NOMO-1 (cell line): ENCODE data around the gene PAK4.
"Not testable (repeated sequence)": the region's sequence is repeated elsewhere in the genome, so short reads cannot be mapped to it uniquely, and the experiment has no call there.

Experiments used
- DNase-seq, 2 experiments: peaks; one replicate each; lab custom pipeline; 2025; ENCODE audit not compliant: unreplicated experiment in 2 of 2; lab: John Stamatoyannopoulos, UW

The PAK4 gene

DNA sequence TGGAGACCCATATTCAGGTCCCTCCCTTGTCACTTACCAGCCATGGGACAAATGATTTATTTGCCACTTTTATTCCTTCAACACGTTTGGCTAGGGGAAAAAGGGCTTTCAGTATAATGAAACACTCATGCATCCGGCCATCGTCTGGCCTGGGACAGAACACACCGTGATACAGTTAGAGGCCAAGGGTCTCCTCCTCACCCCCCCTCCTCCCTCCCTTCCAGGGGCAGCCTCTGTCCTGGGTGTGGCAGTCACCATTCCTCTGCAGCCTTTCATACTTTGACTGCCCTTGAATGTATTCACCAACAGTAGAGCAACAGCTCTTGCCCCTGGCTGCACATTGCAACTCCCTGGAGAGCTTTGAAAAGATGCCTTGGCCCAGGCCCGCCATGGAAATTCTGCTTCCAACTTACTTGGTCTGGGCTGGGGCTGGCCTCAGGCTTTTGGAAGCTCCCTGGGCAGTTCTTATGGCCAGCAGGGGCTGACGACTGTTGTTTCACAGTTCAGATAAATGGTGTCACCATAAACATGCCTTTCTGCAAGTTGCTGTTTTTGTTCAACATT lies 3.0 kb downstream of the PAK4 start:
- DNase-seq = no peak

DNA sequence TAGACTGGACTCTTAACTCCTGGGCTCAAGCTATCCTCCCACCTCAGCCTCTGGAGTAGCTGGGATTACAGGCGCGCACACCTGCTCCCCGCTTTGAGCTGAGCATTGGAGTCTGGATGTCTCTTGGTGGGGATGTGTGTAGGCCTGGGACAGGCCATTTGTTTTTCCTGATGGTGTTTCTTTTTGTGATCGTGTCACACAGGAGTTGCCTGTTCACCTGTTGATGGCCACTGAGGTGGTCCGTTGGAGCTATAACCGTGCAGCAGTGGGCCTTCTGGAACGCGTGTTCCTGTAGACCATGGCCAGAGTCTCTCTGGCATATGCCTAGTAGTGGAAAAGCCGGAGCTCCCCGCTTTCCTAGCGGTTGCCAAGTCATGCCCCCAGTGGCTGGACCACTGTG lies 3.5 kb downstream of the PAK4 start:
- DNase-seq = no peak

DNA sequence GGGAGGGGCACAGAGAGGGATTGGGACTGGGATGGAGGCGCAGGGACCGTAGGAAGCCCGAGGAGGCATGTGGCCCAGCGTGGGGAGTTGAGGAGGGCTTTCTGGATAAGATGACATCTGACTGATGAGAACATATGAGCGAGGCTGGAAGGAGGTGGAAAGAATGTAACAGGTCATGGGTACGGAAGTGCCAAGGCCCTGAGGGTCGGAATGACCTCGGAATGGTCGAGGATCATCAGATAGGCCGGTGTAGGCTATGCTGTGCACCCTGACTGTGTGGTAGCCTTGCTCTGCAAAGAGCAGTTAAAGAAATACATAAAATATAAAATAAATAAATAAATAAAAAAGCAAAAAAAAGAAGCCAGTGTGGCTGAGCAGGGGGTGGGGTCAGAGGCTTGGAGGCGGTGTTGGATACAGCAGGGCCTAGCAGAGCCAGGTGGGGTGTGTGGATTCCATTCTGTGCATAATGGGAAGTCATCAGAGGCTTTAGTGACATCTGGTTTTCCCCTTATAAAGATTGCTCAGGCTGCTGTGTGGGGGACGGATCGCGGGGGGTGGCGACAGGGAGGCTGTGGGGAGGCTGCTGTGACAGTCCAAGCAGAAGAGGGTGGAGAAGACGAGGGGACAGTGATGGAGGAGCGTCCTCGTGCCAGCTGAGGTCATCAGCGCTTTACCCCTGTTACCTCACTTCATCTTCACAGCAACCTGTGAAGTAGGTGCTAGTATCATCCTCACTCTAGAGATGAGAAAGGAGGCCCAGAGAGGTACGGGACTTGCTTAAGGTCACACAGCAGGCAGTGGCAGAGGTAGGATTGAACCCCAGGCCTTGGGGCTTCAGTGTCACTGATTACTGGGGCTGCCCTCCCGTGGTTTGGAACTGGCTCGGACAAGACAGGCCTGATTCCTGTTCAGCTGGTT lies 5.0 kb downstream of the PAK4 start:
- no peak for DNase-seq

DNA sequence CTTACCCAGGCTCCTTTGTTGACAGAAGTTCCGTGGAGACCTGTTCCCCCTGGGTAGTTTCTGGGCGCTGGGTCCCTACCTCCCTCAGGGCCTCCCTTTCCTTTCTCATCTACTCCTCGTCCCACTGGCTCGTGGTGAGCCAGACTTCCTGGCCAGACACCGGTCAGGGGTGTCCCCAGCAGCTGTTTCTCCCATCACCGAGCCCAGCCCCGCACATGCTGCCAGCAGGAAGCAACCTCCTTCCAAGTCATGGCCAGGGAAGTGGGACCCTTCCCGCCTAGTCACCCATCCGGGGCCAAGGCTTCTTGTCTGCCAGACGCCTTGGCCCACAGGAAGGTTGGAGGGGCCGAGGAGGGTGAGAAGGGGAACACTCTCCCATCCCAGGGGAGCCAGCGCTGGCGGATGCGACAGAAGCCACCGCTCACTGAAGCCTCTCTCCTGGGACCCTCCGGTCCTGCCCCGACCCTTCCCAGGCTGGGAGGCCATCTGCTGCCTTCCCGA lies 5.7 kb downstream of the PAK4 start:
- no peak for DNase-seq

DNA sequence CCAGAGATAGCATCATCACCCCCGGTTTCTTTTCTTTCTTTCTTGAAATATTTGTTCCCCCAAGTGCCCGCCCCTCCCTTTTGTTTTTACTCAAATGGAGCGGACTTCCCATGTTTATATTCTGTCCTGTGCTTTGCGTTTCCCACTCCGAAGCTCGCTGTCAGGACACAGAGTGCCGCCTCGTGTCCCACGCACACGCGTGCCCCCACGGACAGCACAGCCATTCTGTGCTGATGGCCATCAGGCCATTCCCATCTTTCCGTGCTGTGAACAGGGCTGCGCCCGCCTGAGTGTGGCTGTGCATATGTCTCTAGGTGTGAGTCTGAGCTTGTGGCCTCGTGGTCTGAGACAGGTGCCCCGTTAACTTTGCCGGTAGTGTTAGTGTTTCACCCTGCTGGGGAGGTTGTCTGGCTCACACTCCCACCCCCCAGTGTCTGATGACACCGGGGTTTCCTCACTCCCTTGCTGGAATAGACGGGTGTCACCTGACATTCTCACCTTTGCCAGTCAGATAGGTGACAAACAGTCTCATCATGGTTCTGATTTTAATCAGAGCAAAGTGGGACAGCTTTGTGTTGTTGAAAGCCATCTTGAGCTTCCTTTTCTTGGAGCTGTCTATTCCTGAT lies 6.9 kb downstream of the PAK4 start:
- no peak for DNase-seq

DNA sequence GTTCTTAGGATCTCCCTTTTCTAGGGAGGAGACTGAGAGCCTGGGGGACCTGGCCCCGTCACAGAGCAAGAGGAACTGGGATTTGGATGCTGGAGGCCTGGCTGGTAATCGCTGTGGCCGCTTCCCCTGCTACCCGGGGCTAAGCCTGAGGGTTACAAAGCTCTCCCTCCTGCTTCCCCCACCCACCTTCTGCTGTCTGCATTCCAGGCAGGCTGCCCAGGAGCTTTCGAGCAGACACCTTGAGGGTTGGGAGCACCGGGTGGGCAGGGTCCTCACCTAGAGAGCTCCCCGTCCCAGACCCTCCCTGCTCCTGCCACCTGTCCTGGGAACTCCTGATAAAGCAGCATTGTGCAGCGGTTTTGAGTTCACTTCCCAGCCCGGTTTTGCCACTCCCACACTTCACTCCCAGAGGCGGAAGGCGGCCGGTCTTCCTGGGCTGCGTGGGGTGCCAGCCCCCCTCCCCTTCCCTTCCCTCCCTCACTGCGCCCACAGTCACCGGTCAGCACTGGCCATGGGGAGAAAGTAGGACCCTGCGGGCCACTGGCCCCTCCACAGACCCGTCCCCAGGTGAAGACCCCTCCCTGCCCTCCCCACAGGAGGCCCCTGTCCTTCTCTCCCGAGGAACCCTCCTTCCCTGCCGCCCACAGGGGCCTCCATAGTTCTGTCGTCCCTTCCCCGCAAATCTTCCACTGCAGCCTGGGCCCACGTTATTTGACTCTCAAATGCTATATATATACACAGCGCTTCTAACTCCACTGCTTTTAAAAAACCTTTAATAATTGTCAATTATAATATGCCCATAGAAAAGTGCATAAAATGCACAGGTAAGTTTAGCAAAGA lies 8.1 kb downstream of the PAK4 start:
- no peak for DNase-seq

DNA sequence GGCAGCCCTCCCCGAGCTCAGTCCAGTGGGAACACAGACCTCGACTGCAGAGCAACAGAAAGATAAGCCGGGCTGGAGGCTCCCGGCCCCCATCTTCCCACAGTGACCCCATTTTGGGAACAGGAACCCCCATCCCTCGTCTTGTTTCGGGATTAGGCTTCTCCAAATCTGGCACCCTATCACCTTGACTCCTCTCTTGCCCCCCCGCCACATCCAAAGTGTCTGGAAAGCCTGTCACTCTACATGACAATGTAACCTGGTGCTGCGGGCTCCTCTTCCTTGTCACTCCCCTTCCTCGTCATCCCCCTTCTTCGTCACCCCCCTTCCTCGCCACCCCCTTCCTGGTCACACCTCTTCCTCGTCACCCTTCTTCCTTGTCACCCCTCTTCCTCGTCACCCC lies 10.1 kb downstream of the PAK4 start:
- DNase-seq = no peak

DNA sequence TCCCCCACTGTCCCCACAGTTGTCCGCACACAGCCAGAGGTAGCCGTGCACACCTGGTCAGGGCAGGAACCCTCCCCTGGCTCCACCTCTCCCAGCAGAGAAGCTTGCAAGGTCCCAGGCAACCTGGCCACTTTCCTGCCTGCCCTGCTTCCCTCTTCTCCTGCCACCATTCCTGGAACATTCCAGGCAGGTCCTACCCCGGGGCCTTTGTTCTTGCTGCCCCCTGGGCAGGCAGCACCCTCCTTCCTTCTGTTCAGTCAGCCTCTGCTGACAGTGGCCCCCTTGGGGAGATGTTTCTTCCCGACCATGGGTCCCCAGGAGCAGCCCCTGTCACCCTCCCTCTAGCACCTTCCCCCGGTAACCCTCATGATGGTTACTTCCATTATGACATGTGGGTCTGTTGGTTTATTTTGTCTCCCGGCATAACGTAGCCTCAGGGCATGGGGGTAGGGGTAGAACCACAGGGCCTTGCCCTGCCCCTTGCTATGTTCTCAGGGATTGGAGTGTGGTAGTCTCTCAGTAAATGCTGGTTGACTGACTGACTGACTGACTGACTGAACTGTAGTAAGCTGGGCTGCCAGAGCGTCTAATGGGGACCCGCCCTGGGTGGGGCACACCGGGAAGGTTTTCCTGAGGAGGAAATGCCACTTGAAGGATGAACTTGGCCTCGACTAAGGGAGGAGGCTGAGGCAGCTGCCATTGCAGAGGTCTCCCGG lies 10.8 kb downstream of the PAK4 start:
- no peak for DNase-seq

DNA sequence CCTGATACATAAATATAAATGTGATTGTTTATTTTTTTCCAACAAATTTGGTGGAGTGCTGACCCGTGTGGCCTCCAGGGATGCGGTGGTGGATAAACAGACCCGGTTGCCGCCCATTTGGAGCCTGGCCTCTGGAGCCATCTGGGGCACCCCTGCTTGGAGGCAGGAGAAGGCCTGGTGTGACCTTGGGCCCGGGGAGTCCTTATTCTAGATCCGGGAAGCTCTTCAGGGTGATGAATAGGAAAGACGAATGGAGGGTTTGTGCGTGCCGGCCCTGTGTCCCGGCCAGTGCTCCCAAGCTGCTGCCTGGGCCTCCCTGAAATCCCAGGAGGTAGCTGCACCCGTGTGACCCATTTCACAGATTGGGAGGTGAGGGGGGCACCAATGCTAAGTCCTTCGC lies 11.5 kb downstream of the PAK4 start:
- DNase-seq = no peak

DNA sequence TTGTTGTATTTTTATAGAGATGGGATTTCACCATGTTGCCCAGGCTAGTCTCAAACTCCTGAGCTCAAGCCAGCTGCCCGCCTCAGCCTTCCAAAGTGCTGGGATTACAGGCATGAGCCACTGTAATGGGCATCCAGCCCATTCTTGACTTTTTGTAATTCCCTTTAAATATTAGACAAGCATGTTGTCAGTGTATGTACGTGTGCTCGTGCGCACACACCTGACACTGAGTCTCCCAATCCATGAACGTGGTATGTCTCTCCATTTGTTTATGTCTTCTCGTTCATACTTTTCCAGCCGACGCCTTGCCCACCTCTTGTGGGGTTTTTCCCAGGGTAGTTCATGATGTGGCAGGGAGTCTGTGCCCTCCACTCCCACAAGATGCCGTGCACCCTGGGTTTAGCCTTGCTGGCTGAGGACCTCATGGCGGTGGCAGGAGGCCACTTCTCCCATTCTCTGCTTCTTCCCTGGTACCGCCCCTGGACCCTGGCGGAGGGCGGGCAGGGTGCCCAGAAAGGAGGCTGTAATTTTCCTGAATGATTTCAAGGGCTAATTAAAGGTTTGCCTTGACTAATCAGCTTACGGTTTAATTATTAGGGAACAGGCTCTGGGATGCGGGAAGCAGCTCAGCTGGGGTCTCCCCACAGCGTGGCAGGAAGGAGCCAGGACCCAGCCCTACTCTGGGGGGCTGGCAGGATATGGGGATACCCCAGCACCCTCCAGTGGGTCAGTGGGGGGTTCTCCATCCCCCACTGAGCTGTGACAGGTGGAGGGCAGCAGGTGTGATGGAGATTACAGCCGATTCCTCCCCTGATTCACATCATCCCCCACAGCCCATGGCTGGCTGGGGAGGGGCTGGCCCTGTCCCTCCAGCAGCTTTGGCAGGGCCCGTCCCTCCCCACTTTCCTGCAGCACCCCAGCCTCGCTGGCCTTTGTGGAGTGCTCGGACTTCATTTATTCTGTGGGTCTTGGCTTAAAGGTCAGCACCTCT lies 12.9 kb downstream of the PAK4 start:
- DNase-seq = no peak

DNA sequence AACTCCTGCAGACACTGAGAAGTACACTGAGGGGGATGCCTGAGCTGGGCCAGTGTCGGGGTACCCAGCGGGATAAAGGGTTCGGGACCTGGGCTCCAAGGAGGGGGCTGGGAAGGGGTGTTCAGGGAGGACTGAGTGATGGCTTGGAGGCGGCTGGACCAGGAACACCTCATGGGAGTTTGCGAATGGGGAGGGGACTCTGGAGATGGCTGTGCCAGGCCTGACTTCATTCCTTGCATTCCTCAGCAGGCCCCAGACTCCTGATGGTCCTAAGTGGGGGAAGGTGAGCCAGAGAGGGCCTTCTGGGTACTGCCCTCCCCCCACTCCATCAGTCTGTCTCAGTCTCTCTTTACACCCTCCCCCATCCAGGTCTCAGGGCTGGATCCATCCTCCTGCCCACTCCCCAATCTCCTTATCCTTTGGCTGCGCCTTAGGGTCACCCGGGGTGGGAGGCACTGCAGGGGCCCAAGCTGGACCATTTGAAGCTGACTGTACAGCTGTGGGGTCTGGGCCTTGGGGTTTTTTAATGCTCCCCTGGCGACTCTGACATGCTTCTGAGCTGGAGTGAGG lies 13.8 kb downstream of the PAK4 start:
- DNase-seq = no peak

DNA sequence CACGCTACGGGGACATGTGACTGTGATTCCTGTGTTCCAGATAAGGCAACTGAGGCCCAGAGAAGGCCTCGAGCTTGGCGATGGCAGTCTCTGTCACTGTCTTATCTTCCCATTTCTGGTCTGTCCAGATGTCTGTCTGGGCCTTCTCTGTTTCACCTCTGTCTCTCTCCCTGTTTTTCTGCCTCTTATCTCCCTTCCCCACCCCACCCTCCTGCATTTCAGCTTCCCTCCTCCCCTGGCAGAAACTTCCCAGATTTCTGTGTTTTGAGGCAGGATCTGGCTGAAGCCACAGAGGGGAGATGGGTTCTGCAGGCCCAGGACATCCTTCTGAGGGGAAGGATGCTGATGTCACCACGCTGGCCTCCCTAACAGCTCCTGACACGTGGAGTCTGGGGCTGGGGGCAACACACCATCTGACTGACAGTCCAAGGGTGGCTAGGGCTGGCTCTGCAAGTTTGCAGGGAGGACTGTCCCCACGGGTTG lies 14.4 kb downstream of the PAK4 start:
- DNase-seq = no peak

DNA sequence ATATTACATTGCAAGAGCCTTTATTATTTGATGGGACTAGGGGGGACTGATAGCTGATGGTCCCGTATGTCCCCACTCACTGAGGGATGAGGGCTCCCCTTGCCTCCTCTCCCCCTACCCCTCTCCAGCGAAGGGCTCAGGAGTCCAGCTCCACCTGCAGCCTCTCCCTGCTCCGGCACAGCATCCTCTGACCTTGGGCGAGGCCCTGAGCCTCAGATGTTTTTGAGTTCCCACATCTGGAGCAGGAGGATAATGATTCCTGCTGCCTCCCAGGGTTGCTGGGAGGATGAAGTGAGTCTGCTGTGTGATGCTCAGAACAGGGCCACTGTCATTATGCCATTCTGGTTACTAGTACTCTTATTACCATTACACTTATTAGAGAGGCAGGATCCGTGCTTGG lies 15.0 kb downstream of the PAK4 start:
- DNase-seq = no peak

DNA sequence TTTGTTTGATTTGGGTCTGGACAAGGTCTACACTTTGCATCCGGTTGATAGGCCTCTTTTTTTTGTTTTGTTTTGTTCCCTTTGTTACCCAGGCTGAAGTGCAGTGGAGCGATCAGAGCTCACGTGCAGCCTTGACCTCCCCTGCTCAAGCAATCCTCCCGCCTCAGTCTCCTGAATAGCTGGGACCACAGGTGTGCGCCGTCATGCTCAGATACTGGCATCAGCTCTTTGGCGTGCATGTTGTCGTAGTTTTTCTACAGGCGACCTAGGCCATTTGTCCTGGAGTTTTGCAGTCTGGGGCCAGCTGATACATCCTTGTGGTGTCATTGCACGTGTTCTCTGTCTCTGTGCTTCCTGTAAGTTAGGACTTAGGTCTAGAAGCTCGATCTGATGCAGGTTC lies 16.3 kb downstream of the PAK4 start:
- DNase-seq = no peak

DNA sequence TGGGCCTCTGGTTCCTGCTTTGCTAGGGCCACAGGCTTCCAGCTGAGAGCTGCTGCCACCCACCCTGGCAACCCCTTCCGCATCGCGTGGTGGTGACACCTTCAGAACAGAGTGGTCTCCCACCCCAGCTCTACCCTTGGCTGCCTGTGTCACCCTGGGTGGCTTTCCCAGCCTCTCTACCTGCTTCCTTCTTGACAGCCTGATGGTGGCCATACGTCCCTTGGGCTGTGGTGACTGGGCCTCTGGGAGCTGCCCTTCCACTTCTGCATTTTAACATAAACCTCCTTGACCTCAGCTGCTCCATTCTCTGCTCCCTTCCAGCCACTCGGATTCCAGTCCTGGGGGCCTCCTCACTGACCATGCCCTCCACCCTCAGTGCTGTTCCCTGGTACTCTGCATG lies 17.0 kb downstream of the PAK4 start:
- no peak for DNase-seq

DNA sequence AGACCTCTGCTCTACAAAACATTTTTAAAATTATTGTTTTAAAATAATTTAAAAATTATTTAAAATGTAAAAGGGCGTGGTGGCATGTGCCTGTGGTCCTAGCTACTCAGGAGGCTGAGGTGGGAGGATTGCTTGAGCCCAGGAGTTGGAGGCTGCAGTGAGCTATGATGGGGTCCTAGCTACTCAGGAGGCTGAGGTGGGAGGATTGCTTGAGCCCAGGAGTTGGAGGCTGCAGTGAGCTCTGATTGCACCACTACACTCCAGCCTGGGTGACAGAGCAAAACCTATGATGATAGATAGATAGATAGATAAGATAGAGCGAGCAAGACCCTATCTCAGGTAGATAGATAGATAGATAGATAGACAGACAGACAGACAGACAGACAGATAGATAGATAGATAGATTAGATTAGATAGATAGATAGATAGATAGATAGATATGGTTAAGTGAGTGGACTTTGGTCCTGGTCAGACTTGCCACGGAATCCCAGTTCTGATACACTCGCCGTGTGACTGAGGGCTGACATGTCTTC lies 18.2 kb downstream of the PAK4 start:
- not testable (repeated sequence) for DNase-seq

DNA sequence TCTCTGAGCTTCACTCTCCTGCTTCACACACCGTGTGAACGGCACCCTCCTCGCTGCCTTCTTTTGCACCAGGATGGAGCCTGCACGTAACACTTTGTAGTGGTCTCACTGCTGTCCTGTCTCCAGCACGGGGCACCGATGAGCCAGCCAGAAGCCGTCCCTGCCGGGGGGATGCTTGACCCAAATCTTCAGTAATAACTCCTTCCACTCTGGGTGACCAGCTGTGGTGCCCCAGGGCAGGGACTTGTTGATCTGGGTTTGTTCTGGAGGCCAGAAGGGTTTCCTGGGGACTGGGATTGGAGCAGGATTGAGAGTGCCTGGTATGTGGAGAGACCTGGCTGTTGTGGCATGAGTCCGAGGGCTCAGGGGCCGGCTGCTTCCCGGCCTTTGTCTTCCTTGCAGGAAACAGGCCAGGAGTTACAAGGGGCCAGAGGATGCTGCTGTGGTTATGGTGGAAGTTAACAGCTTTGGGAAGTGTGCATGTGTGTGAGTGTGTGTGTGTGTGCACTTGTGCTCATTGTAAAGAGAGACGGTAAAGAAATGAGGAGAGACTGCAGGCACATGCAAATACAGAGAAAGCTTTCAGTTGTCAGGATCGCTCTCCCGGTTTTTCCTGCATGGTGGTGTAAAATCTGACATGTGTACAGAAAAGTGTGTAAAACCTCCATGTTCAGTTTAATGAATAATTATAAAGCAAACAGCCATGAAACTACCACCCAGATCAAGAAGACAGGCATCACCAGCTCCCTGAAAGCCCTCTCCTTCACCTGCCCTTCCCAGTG lies 18.9 kb downstream of the PAK4 start:
- DNase-seq = no peak
